DMS153 treated with DMSO at 0.1 percent for 48 hours (cell line): ENCODE results near the gene NQO2.
A peak's percentile ranks its signal among the peaks of the same experiment; 100 is the strongest.
"Not testable (repeated sequence)": the region's sequence is repeated elsewhere in the genome, so short reads cannot be mapped to it uniquely, and the experiment has no call there.

Source experiments
- DNase-seq: peaks from one replicate; lab custom pipeline; 2025; ENCODE audit not compliant: unreplicated experiment; lab: John Stamatoyannopoulos, UW

Gene NQO2

DNA sequence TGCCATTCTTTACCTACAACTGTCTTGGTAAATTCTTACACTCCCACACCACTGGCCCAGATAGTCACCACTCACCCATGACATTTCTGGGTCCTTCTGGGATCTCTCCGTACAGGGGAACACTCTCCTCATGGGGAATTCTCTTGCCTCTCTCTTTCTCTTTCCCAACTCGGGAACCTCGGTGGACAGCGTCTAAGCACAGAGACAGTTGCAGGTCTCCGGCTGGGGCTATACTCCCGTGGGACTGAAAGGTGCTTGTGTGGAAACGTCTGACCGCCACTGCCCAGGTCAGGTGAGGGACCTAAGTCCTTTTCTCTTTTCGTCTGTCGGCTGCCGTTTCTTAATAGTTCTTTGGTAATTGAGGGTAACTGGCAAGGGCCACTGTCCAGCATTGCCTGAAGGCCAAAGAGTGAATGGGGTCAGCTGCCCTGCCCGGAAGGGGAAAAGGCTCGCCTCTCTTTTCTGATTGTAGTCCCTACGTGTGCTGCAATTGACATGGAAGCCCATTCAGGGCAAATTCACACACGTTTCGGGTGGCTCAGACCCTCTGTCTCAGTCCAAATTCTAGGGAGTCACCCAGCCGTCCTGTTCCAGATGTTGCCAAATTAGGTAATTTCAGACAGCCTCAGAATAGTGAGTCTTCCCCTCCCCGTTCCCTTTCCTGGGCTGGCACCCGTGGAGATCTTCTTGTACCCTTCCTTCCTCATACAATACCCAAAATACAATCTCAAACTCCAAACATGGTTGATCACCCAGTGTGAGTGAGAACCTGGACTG lies 37.4 kb downstream of the NQO2 start:
- no peak for DNase-seq

DNA sequence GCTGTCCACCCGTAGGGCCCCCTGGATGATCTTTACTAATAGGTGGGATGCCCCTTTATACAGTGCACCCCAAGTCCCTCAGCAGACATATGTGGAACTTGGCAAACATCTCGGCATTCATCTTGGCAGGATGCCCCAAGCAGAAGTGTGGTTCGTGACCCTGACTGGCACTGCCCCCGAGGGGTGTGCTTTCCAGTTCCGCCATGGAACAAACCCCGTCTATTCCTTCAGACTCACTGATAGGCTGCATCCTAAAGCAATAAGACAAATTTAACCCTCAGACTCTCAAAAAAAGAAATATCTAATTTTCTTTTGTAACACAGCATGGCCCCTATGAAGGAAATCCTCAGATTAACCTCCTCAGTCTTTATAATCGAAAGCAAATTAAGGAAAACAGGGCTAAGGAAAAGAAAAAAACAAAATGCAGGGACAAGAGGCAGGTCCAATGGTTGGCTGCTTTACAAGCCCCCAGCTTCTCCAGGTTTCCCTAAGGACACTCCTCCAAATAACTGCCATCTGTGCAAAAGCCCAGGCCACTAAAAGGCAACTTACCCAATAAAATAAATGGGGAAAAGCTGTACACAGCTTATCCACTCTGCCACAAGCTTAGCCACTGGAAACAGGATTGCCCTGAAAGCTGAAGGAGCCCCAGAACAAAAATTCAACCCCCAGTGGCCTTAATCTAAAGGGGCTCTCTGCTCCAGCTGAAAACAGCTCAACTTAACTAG lies 38.1 kb downstream of the NQO2 start:
- no peak for DNase-seq

DNA sequence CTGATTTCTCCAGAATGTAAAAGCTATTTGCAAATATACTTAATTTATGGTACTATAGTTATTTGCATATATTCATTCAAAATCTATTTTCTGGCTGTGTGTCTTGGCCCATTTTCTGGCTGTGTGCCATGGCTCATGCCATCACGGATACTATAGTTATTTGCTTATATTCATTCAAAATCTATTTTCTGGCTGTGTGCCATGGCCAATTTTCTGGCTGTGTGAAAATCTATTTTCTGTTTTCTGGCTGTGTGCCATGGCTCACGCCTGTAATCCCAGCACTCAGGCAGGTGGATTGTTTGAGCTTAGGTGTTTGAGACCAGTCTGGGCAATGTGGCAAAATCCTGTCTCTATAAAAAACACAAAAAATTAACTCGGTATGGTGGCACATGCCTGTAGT lies 39.7 kb downstream of the NQO2 start:
- DNase-seq = no peak

DNA sequence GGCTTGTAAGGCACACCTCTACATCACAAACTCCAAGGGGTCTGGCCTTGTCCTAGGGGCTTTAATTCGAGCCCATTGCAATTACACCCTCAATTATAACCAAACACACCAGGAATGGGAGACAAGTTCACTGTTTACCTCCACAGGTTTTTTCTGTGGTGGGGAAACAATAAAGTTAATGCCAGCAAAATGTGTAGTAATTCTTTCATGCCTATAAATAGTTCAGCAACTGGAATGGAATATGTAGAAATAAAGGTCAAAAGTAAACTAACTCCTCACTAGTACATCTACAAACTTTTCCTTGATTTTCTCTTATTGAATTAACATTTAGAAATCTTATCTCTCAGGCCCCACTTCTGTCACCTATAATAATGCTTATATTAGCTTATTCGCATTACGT lies 41.5 kb downstream of the NQO2 start:
- DNase-seq = no peak

DNA sequence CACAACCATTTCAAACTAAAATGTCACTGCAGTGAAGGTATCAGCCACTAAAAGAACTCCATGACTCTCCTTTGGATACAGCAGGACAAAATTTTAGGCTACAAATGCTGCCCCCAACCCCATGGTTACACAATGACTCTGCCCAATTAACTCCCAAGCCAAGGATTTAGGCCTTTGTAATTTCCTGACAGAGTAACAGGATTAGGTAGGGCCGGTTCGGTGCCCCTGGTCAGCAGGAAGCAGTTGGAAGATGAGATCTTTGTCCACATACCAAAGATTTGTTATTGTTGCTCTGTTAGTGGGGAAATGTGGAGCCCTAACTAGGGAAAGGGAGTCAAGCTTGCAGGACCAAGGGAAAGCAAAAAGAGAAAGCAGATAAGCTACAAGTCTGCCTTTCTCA lies 41.9 kb downstream of the NQO2 start:
- DNase-seq = no peak

DNA sequence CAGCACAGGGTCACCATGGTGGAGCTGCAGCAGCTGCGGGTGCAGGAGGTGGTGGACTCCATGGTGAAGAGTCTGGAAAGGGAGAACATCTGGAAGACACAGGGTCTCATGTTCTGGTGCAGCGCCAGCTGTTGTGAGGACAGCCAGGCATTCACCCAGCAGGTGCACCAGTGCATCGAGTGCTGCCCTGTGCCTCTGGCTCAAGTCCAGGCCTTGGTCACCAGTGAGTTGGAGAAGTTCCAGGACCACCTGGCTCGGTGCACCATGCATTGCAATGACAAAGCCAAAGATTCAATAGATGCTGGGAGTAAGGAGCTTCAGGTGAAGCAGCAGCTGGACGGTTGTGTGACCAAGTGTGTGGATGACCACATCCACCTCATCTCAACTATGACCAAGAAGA lies 45.7 kb downstream of the NQO2 start:
- no peak for DNase-seq

DNA sequence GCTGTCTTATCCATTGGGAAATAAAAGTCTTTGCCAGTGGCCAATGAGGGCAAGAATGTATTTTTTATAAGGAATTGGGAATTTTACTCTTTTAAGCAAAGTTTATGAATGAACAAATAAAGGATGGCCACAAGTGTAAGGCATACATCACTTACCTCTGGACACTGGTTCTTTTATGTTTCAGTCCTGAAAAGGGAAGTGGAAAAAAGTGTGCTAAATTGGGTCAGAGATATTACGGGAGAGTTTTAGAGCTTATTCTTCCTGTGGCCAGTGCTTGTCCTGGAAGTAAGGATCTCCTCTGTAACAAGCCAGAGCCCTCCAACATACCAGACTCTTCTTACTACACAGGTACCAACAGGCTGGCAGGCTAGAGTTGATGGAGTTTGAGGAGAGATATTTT lies 46.1 kb downstream of the NQO2 start:
- DNase-seq = no peak

DNA sequence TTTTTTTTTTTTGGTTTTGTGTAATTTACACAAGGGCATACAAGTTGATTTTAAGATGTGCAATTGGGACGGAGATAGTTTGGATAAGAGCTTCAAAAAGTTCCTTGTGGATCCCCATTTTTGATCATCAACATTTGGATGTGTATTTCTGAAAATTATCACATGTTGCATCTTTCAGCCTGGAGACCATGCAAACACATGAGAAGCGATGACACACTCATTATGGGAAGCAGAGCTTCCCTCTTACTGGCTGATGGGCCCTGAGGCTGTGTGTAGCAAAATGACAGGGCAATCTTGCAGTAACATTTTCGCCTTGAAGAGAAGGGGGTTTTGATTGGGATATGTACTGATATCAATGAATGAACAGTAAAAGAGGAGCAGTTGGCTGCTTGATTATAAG lies 46.6 kb downstream of the NQO2 start:
- DNase-seq = no peak

DNA sequence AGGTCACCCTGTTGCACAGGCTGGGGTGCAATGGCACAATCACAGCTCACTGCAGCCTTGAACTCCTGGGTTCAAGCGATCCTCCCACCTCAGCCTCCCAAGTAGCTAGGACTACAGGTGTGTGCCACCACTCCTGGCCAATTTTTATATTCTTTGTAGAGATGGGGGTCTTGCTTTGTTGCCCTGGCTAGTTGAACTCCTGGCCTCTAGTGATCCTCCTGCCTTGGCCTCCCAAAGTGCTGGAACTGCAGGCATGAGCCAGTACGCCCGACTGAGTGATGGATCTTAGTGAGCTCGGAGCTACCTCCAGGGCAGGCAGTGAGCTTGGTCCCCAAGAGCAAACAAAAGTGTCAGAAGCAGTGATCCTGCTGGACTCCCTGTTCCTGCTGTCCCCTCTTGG lies 48.3 kb downstream of the NQO2 start:
- not testable (repeated sequence) for DNase-seq

DNA sequence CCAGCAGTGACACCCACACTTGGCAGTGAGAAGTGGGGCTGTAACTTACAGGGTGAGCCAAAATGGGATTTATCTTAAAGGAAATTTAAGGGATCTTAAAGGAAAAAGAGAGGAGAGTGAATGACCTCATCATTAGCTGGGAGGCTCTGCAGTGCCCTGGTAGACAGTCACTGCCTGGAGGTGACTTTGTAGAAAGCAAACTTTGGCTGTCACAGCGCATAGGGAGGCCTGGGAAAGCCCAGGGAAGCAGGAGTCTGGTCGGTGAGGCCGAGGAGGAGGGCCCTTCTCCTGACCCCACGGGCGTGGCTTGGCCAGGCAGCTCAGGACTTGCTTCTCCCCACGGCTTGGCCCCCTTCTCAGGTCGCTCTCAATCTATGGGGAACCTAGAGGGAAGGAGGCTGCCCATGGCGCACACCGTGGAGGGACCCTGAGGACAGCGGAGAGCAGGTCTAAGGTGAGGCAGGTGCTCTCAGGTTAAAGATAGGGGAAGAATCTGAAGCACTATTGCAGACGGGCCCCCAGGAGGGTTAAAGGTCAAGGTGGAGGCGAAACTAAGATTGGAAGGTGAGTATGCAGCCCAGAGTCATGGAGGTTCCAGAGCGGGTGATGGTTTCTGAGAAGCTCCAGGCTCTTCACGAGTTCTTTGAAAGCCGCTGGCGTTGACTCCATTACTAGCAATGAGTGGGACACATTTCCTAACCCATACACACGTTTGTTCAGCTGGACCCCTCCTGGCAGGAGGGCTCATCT lies 53.0 kb downstream of the NQO2 start:
- no peak for DNase-seq

DNA sequence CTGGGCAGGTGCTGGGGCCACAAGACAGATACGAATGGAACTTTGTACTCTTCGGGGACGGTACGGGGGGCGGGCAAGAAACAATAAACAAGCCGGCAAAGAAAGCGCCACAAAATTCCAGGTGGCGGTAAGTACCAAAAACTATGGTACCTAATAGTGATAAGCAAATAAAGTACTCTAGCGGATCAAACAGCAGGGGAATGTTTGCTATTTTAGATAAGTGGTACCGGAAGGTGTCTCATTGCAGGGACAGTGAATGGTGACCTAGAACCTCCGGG lies 53.5 kb downstream of the NQO2 start:
- no peak for DNase-seq

DNA sequence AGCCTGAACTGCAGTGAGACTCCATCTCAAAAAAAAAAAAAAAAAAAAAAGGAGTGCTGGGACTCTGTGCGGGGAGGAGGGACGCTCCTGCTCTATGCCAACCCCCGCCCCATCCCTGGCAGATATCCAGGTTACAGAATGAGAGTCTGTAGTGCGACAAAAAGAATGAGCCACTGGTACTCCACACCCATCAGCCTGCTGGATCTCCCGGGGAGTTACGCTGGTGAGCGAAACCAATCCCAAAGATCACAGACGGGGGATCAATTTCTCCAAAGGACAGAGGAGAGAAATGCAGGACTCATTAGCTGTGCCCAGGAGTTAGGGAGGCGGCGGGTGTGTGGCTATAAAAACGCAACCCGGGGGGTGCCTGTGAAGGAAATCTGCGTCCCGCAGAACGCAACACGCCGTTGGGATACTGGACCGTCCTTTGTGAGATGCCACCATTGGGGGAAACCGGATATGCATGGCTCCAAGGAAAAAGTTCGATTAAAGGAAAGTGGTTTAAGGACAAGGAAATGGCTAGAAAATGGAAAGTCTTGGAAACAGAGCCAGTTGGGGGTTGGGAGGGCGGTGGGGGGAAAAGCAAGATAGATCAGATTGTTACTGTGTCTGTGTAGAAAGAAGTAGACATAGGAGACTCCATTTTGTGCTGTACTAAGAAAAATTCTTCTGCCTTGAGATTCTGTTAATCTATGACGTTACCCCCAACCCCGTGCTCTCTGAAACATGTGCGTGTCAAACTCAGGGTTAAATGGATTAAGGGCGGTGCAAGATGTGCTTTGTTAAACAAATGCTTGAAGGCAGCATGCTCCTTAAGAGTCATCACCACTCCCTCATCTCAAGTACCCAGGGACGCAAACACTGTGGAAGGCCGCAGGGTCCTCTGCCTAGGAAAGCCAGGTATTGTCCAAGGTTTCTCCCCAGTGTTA lies 54.8 kb downstream of the NQO2 start:
- not testable (repeated sequence) for DNase-seq

DNA sequence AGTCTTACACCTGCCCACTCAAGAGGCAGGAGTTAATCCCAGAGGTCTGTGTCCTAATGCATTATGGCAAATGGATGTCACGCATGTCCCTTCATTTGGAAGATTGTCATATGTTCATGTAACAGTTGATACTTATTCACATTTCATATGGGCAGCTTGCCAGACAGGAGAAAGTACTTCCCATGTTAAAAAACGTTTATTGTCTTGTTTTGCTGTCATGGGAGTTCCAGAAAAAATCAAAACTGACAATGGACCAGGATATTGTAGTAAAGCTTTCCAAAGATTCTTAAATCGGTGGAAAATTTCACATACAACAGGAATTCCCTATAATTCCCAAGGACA lies 55.4 kb downstream of the NQO2 start:
- DNase-seq = not testable (repeated sequence)

DNA sequence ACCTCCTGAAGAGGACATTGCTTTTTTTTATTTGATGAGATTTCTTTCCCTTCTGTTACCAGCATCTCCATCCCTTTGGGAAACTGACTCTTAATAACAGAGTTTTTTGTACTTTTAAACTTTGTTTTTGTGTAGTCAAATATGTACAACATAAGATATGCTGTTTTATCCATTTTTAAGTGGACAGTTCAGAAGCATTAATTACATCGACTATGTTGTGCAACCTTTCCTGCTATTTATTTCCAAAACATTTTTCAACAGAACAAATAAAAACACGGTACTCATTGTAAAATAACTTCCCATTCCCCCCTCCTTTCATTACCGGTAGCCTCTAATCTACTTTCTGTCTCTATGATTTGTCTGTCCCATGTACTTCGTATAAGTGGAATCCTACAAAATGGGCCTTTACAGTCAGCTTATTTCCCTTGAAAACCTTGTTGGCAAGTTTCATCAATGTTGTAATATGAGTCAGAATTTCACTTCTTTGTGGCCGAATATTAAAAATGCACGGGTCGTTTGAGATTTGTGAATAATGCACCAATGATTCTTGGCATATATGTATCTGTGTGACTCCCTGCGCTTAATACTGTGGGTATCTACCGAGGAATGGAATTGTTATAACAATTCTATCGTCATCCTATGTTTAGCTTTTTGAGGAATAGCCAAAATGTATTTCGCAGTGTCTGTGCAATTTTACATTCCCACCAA lies 57.5 kb downstream of the NQO2 start:
- DNase-seq = no peak

DNA sequence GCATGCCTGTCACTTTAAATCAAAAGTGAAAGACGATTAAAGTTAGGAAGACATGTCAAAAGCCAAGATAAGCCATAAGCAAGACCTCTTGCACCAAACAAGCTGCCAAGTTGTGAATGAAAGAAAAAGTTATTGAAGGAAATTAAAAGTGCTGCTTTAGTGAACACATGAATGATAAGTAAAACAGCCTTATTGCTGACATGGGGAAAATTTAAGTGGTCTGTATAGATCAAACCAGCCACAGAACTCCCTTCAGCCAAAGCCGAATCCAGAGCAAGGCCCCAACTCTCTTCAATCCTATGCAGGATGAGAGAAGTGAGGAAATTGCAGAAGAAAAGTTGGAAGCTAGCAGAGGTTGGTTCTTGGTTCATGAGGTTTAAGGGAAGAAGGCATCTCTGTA lies 59.3 kb downstream of the NQO2 start:
- no peak for DNase-seq

DNA sequence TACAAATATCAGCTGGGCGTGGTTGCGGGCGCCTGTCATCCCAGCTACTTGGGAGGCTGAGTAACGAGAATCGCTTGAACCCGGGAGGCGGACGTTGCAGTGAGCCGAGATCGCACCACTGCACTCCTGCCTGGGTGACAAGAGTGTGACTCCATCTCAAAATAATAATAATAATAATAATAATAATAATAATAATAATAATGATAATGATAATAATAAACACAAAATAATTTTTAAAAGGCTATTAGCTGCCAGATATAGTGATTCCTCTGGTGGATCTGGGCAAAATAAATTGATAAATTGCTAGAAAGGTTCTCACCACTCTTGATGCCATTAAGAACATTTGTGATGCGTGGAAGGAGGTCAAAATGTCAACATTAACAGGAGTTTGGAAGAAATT lies 60.4 kb downstream of the NQO2 start:
- DNase-seq = not testable (repeated sequence)

DNA sequence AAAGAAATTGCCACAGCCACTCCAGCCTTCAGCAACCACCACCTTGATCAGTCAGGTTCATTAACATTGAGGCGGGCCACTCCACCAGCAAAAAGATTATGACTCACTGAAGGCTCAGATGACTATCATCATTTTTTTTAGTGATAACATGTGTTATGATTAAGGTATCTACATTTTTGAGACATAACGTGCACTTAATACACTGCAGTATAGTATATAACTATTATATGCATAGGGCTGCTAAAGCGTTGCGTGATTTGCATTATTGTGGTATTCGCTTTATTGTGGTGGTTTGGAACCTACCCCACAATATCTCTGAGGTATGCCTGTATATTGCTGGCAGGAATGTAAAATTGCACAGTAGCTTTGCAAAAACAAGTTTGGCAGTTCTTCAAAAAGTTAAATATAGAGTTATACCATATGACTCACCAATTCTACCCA lies 61.8 kb downstream of the NQO2 start:
- no peak for DNase-seq

DNA sequence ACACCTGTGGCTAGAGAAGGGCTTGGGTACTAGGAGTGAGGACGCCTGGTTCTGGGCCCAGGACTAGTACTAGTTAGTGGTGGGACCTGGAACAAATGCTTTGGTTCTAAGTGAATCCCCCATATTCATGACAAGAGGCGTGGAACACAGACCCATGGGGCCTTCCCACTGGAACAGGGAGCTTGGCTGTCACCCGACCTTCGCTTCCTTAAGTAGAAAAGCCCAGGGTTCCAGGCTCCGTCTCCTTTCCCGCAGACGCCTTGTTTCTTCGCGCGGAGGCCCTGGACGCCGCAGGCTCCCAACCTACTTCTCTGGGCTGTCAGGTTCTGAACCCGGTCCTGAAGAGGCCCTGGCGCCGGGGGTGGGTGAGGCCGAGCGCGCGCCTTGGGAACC lies 63.6 kb downstream of the NQO2 start:
- DNase-seq = not testable (repeated sequence)

DNA sequence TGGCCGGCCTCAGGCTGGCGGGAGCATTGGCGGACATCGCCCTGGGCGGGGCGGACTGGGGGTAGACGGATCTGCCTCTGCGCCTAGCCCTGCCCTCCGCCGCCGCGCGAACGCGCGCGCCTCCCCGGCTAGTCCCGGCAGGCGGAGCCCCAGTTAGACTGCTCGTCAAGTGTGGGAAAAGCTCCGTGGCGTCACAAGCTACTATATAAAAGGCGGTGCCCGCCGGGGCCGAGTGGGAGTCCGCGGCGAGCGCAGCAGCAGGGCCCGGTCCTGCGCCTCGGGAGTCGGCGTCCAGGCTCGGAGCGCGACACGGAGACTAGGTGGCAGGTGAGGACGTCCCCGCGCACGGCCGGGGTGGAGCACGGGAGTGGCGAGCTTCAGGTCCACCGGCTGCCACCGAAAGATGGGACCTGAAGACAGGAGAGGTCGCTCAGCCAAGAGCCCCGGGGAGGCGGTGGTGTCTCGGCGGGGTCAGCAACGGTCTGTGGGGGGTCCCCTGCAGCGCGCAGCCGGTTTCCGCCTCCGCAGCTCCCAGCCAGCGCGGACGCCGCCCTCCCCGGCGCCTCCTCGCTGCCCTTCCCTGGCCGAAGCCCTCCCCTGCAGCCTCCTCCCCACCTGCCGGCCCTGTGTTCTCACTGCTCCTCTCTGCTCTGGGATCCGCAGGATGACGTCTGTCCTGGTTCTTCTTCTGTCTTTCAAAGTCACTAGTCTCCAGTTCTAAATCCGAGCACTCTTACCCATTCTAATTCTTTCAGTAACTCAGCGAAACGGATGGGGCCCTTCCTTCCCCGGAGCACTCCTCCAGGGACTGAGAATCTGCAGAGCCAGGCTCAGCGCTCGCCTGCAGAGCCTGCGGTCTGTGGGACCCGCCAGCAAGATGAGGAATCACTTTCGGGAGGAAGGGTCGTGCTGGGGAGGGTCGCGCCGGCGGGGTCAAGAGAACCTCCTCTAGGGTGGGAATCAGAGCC lies 64.3 kb downstream of the NQO2 start:
- peak; percentile 43 for DNase-seq
